Thymus (tissue), 14 donors: Measurements from ENCODE around the gene EDC4. TPM values are rescaled to one million over a fixed set of nuclear protein-coding genes. Genes with fewer than 3 reads are reported as not detected.
"Not testable (repeated sequence)": the region's sequence is repeated elsewhere in the genome, so short reads cannot be mapped to it uniquely, and the experiment has no call there.

Experiments used
- DNase-seq, 9 donors: peaks; one replicate each; pipeline ENCODE4 v3.0.0-alpha.2; 2013; ENCODE audit warnings: low spot score in 9 of 9, low read depth in 6 of 9, missing footprints in 1 of 9
- H3K27ac ChIP-seq, 2 donors: one replicate each; pipeline ENCODE4 v1.5.1; 2013; ENCODE audit warnings: control low read depth in 1 of 2, low read depth in 1 of 2, low read length in 1 of 2, mild to moderate bottlenecking in 1 of 2, moderate library complexity in 1 of 2
- H3K27me3 ChIP-seq, 2 donors: one replicate each; pipeline ENCODE4 v1.5.1; 2013; ENCODE audit warnings: low read length in 1 of 2; ENCODE audit not compliant: control insufficient read depth in 2 of 2, insufficient read depth in 1 of 2
- H3K36me3 ChIP-seq, 2 donors: one replicate each; pipeline ENCODE4 v1.5.1; 2013; ENCODE audit warnings: low read length in 1 of 2, mild to moderate bottlenecking in 1 of 2, moderate library complexity in 1 of 2; ENCODE audit not compliant: control insufficient read depth in 2 of 2, insufficient read depth in 2 of 2
- H3K4me1 ChIP-seq, 2 donors: one replicate each; pipeline ENCODE4 v1.5.1; 2013; ENCODE audit warnings: low read length in 2 of 2; ENCODE audit not compliant: control insufficient read depth in 2 of 2, insufficient read depth in 2 of 2
- H3K4me3 ChIP-seq, 2 donors: one replicate each; pipeline ENCODE4 v1.5.1; 2013; ENCODE audit warnings: low read length in 2 of 2, control low read depth in 1 of 2, mild to moderate bottlenecking in 1 of 2
- H3K9me3 ChIP-seq, 2 donors: one replicate each; pipeline ENCODE4 v1.5.1; 2013; ENCODE audit warnings: low read length in 1 of 2, mild to moderate bottlenecking in 1 of 2; ENCODE audit not compliant: control insufficient read depth in 2 of 2, insufficient read depth in 1 of 2
- WGBS: extraction: QIAGEN DNeasy Blood & Tissue Kit; methylation state at CpG from one replicate; pipeline ENCODE4 v1.1.7; 2013; 5-methylcytosine and 5-hydroxymethylcytosine counted together
- long read RNA-seq, 10 donors: transcript quantifications; one replicate each; lab custom pipeline, GENCODE V29; 2026
- polyA plus RNA-seq: library from polyadenylated mRNA; stranded (reverse); fragments of 200-250 nt; gene quantifications from one replicate; pipeline ENCODE4 v1.2.3, GENCODE V29; 2013
- total RNA-seq: library from RNA; stranded (reverse); fragments of 120-200 nt; gene quantifications from one replicate; pipeline ENCODE4 v1.2.4, GENCODE V29; 2013
- donor health status: healthy.

Gene EDC4
- 39.7 TPM for total RNA-seq
- 45.0 TPM for polyA plus RNA-seq
- long read RNA-seq, donor 1, result 0 reads
- long read RNA-seq, donor 2, result 0 reads
- long read RNA-seq, donor 3, full-length matches to known transcripts, result 2 of 13 reads
- long read RNA-seq, donor 3, partial matches to known transcripts, result 11 of 13 reads
- long read RNA-seq, donor 3, other reads (novel, unspliced or antisense), result 0 of 13 reads
- long read RNA-seq, donor 4, result 0 reads
- long read RNA-seq, donor 5, full-length matches to known transcripts, result 2 of 2 reads
- long read RNA-seq, donor 5, partial matches to known transcripts, result 0 of 2 reads
- long read RNA-seq, donor 5, other reads (novel, unspliced or antisense), result 0 of 2 reads
- long read RNA-seq, donor 6, full-length matches to known transcripts, result 9 of 9 reads
- long read RNA-seq, donor 6, partial matches to known transcripts, result 0 of 9 reads
- long read RNA-seq, donor 6, other reads (novel, unspliced or antisense), result 0 of 9 reads
- long read RNA-seq, donor 7, result 0 reads
- long read RNA-seq, donor 8, full-length matches to known transcripts, result 1 of 1 reads
- long read RNA-seq, donor 8, partial matches to known transcripts, result 0 of 1 reads
- long read RNA-seq, donor 8, other reads (novel, unspliced or antisense), result 0 of 1 reads
- long read RNA-seq, donor 9, full-length matches to known transcripts, result 3 of 3 reads
- long read RNA-seq, donor 9, partial matches to known transcripts, result 0 of 3 reads
- long read RNA-seq, donor 9, other reads (novel, unspliced or antisense), result 0 of 3 reads
- long read RNA-seq, donor 10, partial matches to known transcripts, result 5 of 7 reads
- long read RNA-seq, donor 10, other reads (novel, unspliced or antisense), result 0 of 7 reads

DNA sequence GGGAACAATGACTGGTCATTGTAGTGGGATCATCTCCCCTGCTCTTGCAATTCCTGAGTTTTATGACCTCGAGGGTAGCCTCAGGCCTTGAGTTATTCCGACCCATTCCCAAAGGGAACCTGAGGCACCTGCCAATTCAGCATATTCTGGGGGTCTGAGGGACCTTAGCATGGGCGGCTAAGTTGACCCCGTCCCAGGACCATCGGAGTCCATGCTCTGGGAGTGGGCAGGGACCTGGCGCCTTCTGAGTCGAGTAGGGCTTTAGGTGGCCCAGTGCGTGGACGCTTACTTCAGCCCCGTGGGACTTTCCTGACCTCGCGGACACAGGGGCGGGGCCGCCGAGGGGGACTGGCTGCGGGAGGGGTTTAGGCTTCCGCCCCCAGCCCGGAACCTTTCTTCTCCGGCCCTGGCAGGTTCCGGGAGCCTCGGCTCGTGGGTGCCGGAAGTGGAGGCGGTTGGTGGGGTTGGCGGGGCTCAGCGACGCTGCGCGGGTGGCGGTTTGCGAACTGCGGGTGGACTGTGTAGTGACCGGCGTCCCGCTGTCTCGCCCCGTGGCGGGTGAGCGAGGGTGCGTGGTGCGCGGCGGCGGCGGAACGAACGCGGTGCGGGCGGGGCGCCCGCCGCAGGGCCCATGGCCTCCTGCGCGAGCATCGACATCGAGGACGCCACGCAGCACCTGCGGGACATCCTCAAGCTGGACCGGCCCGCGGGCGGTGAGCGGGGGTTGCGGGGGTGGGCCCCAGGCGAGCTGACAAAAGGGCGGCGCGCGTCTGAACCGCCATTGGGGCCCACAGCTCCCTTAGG, at the start of gene EDC4:
EDC4 (plus strand) TSS at position 422 of the 804 bp plus-strand sequence; CDS start at position 632, 210 bp downstream.
- peaks cover 0 to 4% of the 10 kb centered on the region in 2 donors for H3K9me3 ChIP-seq
- H3K4me3 ChIP-seq, result peak within 1 kb of the TSS; percentile 86 to 89
- H3K27me3 ChIP-seq, result no peaks in the 10 kb centered on the region
- peak in 7 of 9 donors; percentile 62 to 92 (median 80) for DNase-seq
- peaks cover 47 to 67% of the 10 kb centered on the region in 2 donors for H3K36me3 ChIP-seq
- peaks cover 13 to 22% of the 10 kb centered on the region in 2 donors for H3K4me1 ChIP-seq
- WGBS, result 3% methylated on average over 72 of the region's 72 CpGs
- H3K27ac ChIP-seq, result peak within 1 kb of the TSS; percentile 59 to 83

DNA sequence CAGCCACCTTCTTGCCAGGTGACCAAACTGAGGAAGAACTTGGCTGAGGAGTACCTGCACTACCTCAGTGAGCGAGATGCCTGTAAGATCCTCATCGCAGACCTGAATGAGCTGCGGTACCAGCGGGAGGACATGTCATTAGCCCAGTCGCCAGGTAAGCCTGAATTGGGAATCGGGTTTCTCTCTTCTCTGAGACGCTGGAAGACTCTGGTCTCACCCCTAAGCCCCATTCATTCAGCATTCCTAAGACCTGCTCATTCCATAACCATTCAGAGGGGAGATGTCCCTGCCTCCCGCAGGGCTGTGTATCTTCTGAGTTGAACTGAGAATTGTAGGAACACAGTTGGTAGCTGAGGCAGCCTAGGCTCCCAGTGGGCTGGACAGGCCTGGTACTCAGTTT, 47.7 kb upstream of the EDC4 start:
- no peaks in the 10 kb centered on the region for H3K27me3 ChIP-seq
- H3K4me1 ChIP-seq, result no peaks in the 10 kb centered on the region
- no peak overlapping the region for H3K27ac ChIP-seq
- H3K36me3 ChIP-seq, result peaks cover 29 to 32% of the 10 kb centered on the region in 2 donors
- H3K9me3 ChIP-seq, result peaks cover 0 to 9% of the 10 kb centered on the region in 2 donors
- 95% methylated on average over 8 of the region's 8 CpGs for whole genome bisulfite sequencing
- DNase-seq, result no peak
- H3K4me3 ChIP-seq, result no peak overlapping the region

- Histone ChIP-seq H3K4me3 (no peak overlapping the region), H3K27ac (no peak overlapping the region), H3K9me3 (peaks cover 0 to 9% of the 10 kb centered on the region in 2 donors), H3K36me3 (peaks cover 37 to 39% of the 10 kb centered on the region in 2 donors), H3K4me1 (no peaks in the 10 kb centered on the region), H3K27me3 (no peaks in the 10 kb centered on the region)
- DNase-seq, result no peak
- 97% methylated on average over 14 of the region's 14 CpGs for WGBS
These were observed 46.9 kb upstream of the EDC4 start for GRCh38 chr16:67825906-67826305.

- Histone ChIP-seq H3K9me3 (peaks cover 0 to 9% of the 10 kb centered on the region in 2 donors), H3K36me3 (peaks cover 50 to 52% of the 10 kb centered on the region in 2 donors), H3K4me3 (no peak overlapping the region), H3K27me3 (no peaks in the 10 kb centered on the region), H3K4me1 (peaks cover 8 to 10% of the 10 kb centered on the region in 2 donors), H3K27ac (no peak overlapping the region)
- no peak for DNase-seq
- WGBS, result over 99% methylated on average over 4 of the region's 4 CpGs
These were observed 44.2 kb upstream of the EDC4 start for GRCh38 chr16:67828651-67829050.

GRCh38 chr16:67833030-67833414, 39.8 kb upstream of the EDC4 start:
- H3K27me3 ChIP-seq, result no peaks in the 10 kb centered on the region
- H3K4me3 ChIP-seq, result peak overlapping the region; percentile 78 to 86
- H3K9me3 ChIP-seq, result peaks cover 0 to 9% of the 10 kb centered on the region in 2 donors
- WGBS, result 13% methylated on average over 3 of the region's 3 CpGs
- DNase-seq, result no peak
- peaks cover 40% of the 10 kb centered on the region in 2 donors for H3K36me3 ChIP-seq
- H3K4me1 ChIP-seq, result peaks cover 12 to 14% of the 10 kb centered on the region in 2 donors
- H3K27ac ChIP-seq, result no peak overlapping the region

GRCh38 chr16:67833415-67834241, 39.2 kb upstream of the EDC4 start:
- WGBS, result under 1% methylated on average over 49 of the region's 49 CpGs
- peak; percentile 83 to 97 (median 89) for DNase-seq
- Histone ChIP-seq H3K27ac (peak overlapping the region in 1 of 2 donors; percentile 72), H3K27me3 (no peaks in the 10 kb centered on the region), H3K4me3 (peak overlapping the region; percentile 78 to 86), H3K9me3 (peaks cover 0 to 8% of the 10 kb centered on the region in 2 donors), H3K4me1 (peaks cover 12 to 14% of the 10 kb centered on the region in 2 donors), H3K36me3 (peaks cover 35% of the 10 kb centered on the region in 2 donors)

GRCh38 chr16:67834242-67834614, 38.6 kb upstream of the EDC4 start:
- H3K4me1 ChIP-seq, result peaks cover 12 to 14% of the 10 kb centered on the region in 2 donors
- peaks cover 29% of the 10 kb centered on the region in 2 donors for H3K36me3 ChIP-seq
- H3K27me3 ChIP-seq, result no peaks in the 10 kb centered on the region
- H3K9me3 ChIP-seq, result peaks cover 0 to 2% of the 10 kb centered on the region in 2 donors
- no peak overlapping the region for H3K27ac ChIP-seq
- DNase-seq, result no peak
- peak overlapping the region; percentile 78 to 86 for H3K4me3 ChIP-seq
- WGBS, result 88% methylated on average over 10 of the region's 10 CpGs

DNA sequence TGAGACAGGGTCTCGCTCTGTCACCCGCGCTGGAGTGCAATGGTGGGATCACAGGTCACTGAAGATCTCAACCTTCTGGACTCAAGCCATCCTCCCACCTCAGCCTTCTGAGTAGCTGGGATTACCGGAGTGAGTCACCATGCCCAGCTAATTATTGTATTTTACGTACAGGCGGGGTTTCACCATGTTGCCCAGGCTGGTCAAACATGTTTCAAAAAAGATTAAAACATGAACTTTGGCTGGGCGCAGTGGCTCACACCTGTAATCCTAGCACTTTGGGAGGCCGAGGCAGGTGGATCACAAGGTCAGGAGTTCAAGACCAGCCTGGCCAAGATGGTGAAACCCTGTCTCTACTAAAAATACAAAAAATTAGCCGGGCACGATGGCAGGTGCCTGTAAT, 35.7 kb upstream of the EDC4 start:
- H3K4me1 ChIP-seq, result peaks cover 12 to 21% of the 10 kb centered on the region in 2 donors
- not testable (repeated sequence) for H3K27me3 ChIP-seq, H3K9me3 ChIP-seq, H3K27ac ChIP-seq, H3K4me3 ChIP-seq, H3K36me3 ChIP-seq, DNase-seq
- 98% methylated on average over 10 of the region's 10 CpGs for WGBS
